ENCODE measurements around the gene TXNDC12.
A peak's percentile ranks its signal among the peaks of the same experiment; 100 is the strongest.
"Not testable (repeated sequence)": the region's sequence is repeated elsewhere in the genome, so short reads cannot be mapped to it uniquely, and the experiment has no call there.

DNA sequence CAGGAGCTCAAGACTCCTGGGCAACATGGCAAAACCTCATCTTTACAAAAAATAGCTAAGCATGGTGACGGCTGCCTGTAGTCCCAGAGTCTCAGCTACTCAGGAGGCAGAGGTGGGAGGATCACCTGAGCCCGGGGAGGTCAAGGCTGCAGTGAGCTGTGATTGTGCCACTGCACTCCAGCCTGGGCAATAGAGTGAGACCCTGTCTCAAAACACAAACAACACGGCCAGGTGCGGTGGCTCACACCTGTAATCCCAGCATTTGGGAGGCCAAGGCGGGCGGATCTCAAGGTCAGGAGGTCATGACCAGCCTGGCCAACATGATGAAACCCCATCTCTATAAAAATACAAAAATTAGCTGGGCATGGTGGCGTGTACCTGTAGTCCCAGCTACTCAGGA lies 39.3 kb upstream of the TXNDC12 start:
- TF ChIP-seq, protein P1, sequence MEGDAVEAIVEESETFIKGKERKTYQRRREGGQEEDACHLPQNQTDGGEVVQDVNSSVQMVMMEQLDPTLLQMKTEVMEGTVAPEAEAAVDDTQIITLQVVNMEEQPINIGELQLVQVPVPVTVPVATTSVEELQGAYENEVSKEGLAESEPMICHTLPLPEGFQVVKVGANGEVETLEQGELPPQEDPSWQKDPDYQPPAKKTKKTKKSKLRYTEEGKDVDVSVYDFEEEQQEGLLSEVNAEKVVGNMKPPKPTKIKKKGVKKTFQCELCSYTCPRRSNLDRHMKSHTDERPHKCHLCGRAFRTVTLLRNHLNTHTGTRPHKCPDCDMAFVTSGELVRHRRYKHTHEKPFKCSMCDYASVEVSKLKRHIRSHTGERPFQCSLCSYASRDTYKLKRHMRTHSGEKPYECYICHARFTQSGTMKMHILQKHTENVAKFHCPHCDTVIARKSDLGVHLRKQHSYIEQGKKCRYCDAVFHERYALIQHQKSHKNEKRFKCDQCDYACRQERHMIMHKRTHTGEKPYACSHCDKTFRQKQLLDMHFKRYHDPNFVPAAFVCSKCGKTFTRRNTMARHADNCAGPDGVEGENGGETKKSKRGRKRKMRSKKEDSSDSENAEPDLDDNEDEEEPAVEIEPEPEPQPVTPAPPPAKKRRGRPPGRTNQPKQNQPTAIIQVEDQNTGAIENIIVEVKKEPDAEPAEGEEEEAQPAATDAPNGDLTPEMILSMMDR (IDR thresholded peaks at IDR 0.05 in 8 of 11, conservative IDR thresholded peaks at IDR 0.05 in 3 of 11): not testable (repeated sequence)
- not testable (repeated sequence) for TF ChIP-seq POLR2A (IDR thresholded peaks at IDR 0.05)
- peak in 1 of 3 donors; percentile 29 for TF ChIP-seq POLR2AphosphoS5 (IDR thresholded peaks at IDR 0.05)

All from spleen (tissue), 7 donors.